Activated naive CD4-positive, alpha-beta T cell treated with anti-CD3 and anti-CD28 coated beads, Interleukin-2, amount 50 U/mL, for 72 hours (primary cell): ENCODE data around the gene GGN. TPM values are rescaled to one million over a fixed set of nuclear protein-coding genes. Genes with fewer than 3 reads are reported as not detected.
"Not testable (repeated sequence)": the region's sequence is repeated elsewhere in the genome, so short reads cannot be mapped to it uniquely, and the experiment has no call there.

Experiments
- ATAC-seq, 2 donors: fragments of 150-1000 bp; cut with Tn5 transposase; 2 replicates each; pipeline ENCODE4 v1.10.0; 2021; ENCODE audit warnings: mild to moderate bottlenecking in 2 of 2, moderate library complexity in 2 of 2
- DNase-seq, 2 donors: peaks; one replicate each; pipeline ENCODE4 v3.0.0; 2021 to 2022; ENCODE audit warnings: low spot score in 2 of 2
- H3K27ac Mint-ChIP-seq, 2 donors: one replicate each; pipeline ENCODE4 v1.8.0; 2022; ENCODE audit warnings: mild to moderate bottlenecking in 2 of 2, mixed read lengths in 2 of 2
- H3K36me3 Mint-ChIP-seq, 2 donors: one replicate each; pipeline ENCODE4 v1.8.0; 2022; ENCODE audit warnings: mixed read lengths in 2 of 2
- H3K9me3 Mint-ChIP-seq, 2 donors: one replicate each; pipeline ENCODE4 v1.8.0; 2022; ENCODE audit warnings: mixed read lengths in 2 of 2
- total RNA-seq, 2 donors: library from RNA; stranded (reverse); gene quantifications; one replicate each; pipeline ENCODE4 v1.2.3, GENCODE V29; 2022

The GGN gene
- total RNA-seq, 2 donors from 2014 or later = 1.2 TPM; not detected in 1

GRCh38 chr19:38417544-38418506, 30.0 kb upstream of the GGN start:
- peak; percentile 79 to 90 for ATAC-seq
- Mint-ChIP-seq H3K9me3 (no peaks in the 10 kb centered on the region), H3K36me3 (no peaks in the 10 kb centered on the region), H3K27ac (peak overlapping the region; percentile 39 to 67)
- peak in 1 of 2 donors; percentile 69 for DNase-seq

DNA sequence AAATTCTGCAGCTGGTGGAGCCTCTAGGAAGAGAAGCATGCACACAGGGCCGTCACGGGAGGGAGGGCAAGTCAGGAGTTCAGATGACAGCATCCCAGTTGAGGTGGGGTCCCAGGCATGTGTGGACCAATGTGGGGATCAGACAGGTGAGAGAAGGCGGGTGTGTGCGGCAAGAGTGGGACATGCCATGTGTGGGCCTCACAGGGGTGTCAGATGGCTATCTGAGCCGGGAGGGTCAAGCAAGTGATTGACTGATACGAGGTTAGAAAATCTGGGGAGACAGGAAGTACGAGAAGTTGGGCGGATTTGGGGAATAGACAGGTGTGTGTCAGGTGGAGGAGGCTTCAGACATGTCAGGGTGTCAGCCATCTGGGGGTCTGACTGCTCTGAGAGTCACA, 29.3 kb upstream of the GGN start:
- no peak for ATAC-seq
- DNase-seq = no peak
- H3K36me3 Mint-ChIP-seq = no peaks in the 10 kb centered on the region
- H3K9me3 Mint-ChIP-seq = no peaks in the 10 kb centered on the region
- peak overlapping the region; percentile 39 to 67 for H3K27ac Mint-ChIP-seq

DNA sequence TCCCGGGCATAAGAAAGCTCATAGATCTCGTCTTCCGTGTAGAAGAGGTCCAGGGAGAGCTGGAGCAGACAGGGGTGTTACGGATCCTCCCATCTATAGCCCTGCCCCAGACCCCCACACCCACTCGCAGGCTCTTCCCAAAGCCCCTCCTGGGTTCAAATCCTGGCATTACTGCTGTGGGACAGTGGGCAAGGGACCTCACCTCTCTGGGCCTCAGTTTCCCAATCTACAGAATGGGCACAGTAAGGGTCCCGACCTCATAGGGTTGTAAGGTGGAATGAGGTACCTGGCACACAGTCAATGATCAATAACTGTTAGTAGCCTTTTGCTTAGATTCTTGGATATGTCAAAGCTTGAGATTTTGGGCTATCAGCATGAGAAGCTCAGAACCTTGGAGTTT, 25.6 kb upstream of the GGN start:
- ATAC-seq (no peak), DNase-seq (no peak)
- H3K27ac Mint-ChIP-seq = no peak overlapping the region
- H3K36me3 Mint-ChIP-seq = no peaks in the 10 kb centered on the region
- H3K9me3 Mint-ChIP-seq = no peaks in the 10 kb centered on the region

DNA sequence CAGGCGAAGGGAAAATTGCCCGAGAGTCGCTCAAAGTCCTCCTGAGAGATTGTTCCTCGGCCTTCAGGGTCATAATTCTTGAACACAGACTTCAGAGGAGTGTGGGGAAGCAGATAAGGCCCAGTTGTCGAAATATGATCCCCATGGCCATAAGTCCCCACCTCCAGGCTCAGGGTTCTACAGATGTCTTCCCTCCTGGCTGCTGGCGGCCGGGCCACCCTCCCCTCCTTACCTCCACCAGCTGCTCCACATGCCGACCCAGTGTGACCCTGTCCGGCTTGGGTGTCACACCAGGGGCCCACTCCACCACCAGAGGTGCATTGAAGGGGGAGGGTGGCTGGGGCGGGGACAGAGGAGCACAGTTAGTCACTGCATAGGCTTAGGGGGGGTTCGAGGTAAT, 25.1 kb upstream of the GGN start:
- Mint-ChIP-seq H3K36me3 (no peaks in the 10 kb centered on the region), H3K27ac (no peak overlapping the region), H3K9me3 (no peaks in the 10 kb centered on the region)
- ATAC-seq (no peak), DNase-seq (no peak)

GRCh38 chr19:38412491-38412890, 24.7 kb upstream of the GGN start:
- Mint-ChIP-seq H3K36me3 (no peaks in the 10 kb centered on the region), H3K9me3 (no peaks in the 10 kb centered on the region), H3K27ac (no peak overlapping the region)
- ATAC-seq = no peak
- DNase-seq = no peak

DNA sequence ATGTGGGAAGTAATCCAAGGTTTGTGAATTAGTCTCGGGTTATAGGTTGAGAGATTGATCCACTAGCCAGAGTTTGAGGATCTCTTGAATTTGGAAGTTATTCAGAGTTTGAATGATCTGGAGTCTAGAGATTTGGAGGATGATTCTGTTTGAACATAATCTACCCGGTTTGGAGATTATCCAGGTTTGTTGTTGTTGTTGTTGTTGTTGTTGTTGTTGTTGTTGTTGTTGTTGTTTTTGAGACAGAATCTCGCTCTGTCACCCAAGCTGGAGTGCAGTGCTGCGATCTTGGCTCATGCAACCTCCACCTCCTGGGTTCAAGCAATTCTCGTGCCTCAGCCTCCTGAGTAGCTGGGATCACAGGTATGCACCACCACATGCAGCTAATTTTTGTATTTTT, 24.1 kb upstream of the GGN start:
- DNase-seq, ATAC-seq, H3K27ac Mint-ChIP-seq, H3K36me3 Mint-ChIP-seq, H3K9me3 Mint-ChIP-seq: not testable (repeated sequence)

- DNase-seq = no peak
- no peak overlapping the region for H3K27ac Mint-ChIP-seq
- ATAC-seq = no peak
- no peaks in the 10 kb centered on the region for H3K9me3 Mint-ChIP-seq
- no peaks in the 10 kb centered on the region for H3K36me3 Mint-ChIP-seq
Measured at GRCh38 chr19:38411041-38411712, 23.3 kb upstream of the GGN start.

DNA sequence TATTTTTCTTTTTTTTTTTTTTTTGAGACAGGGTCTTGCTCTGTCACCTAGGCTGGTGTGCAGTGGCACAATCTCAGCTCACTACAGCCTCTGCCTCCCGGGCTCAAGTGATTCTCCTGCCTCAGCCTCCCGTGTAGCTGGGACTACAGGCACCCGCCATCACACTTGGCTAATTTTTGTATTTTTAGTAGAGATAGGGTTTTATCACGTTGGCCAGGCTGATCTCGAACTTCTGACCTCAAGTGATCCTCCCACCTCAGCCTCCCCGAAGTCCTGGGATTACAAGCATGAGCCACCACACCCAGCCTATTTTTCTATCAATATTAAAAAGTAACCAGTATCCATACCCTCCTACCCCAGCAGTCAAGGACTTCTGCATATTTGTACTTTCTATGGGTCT, 22.6 kb upstream of the GGN start:
- ATAC-seq, H3K36me3 Mint-ChIP-seq, DNase-seq, H3K9me3 Mint-ChIP-seq: not testable (repeated sequence)
- peak overlapping the region in 1 of 2 donors; percentile 64 for H3K27ac Mint-ChIP-seq

GRCh38 chr19:38409631-38410133, 21.8 kb upstream of the GGN start:
- no peak for ATAC-seq
- H3K9me3 Mint-ChIP-seq = no peaks in the 10 kb centered on the region
- DNase-seq = no peak
- H3K36me3 Mint-ChIP-seq = peaks cover 0 to 6% of the 10 kb centered on the region in 2 donors
- peak overlapping the region in 1 of 2 donors; percentile 64 for H3K27ac Mint-ChIP-seq

- DNase-seq (no peak), ATAC-seq (no peak)
- Mint-ChIP-seq H3K36me3 (peaks cover 0 to 6% of the 10 kb centered on the region in 2 donors), H3K9me3 (no peaks in the 10 kb centered on the region), H3K27ac (peak overlapping the region in 1 of 2 donors; percentile 9)
Measured at GRCh38 chr19:38405276-38405675, 17.4 kb upstream of the GGN start.

DNA sequence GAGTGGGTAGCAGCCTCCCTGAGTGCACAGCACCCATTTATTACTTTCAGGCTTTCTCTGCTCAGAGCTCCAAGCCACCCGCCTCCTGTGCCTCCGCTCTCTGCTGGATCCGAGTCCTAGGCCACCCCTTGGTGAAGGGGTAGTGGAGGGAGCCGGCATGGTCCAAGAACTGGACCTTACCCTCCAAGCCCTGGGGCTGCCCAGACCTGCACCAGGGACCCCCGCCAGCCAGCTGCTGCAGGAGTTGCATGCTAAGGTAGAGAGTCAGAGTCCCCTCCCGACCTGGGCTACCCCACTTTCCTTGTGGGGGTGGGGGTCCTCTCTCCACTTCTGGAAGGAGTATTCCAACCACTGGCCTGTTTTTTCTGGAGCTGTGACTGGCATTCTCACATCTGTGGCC, 17.0 kb upstream of the GGN start:
- ATAC-seq = no peak
- DNase-seq = no peak
- Mint-ChIP-seq H3K9me3 (no peaks in the 10 kb centered on the region), H3K27ac (peak overlapping the region; percentile 60 to 90), H3K36me3 (peaks cover 0 to 6% of the 10 kb centered on the region in 2 donors)

- peak; percentile 99 for DNase-seq
- Mint-ChIP-seq H3K27ac (peak within 1 kb of the TSS; percentile 90 to 96), H3K9me3 (no peaks in the 10 kb centered on the region), H3K36me3 (peaks cover 0 to 6% of the 10 kb centered on the region in 2 donors)
- peak; percentile 97 to 98 for ATAC-seq
Measured at GRCh38 chr19:38402967-38403674, 15.3 kb upstream of the GGN start, which contains the start of gene FAM98C. TSS of gene FAM98C (plus strand) at chr19:38403093. CDS start at chr19:38403154, 61 bp downstream.

DNA sequence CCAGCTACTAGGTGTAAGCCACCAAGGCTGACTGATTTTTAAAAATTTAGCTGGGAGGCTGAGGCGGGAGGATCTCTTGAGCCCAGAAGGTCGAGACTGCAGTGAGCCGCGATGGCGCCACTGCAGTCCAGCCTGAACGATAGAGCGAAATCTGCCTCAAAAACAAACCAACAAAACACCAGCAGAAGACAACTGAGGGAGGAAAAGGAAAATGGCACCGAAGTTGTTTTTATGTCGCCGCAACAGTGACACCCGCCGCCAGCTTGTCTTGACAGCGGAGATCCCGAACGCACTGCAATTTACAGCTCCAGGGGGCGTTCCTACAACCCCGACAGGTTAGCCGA, 14.8 kb upstream of the GGN start:
- no peak for DNase-seq
- ATAC-seq = no peak
- Mint-ChIP-seq H3K36me3 (peaks cover 0 to 6% of the 10 kb centered on the region in 2 donors), H3K9me3 (no peaks in the 10 kb centered on the region), H3K27ac (peak overlapping the region; percentile 44 to 90)

- no peak for ATAC-seq
- Mint-ChIP-seq H3K9me3 (no peaks in the 10 kb centered on the region), H3K27ac (no peak overlapping the region), H3K36me3 (peaks cover 5 to 14% of the 10 kb centered on the region in 2 donors)
- no peak for DNase-seq
Measured at GRCh38 chr19:38401148-38401547, 13.3 kb upstream of the GGN start.

DNA sequence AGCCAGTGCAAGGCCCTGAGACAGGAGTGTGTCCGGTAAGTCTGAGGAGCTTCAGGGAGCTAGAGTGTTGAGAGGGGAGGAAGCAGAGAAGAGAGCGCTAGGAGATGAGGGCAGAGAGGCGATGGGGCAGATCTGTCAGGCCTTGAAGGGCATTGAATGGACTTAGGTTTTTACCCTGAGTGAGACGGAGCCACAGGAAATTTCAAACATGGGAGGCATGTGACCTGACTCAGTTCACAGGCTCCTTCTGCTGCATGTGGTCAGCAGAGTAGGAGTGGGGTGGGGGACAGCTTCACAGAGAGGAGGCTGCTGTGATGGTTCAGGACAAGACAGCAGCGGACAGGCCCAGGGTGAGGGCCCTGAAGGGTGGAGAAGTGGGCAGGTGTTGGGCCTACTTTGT, 12.5 kb upstream of the GGN start:
- H3K27ac Mint-ChIP-seq = no peak overlapping the region
- H3K36me3 Mint-ChIP-seq = peaks cover 5 to 12% of the 10 kb centered on the region in 2 donors
- DNase-seq (no peak), ATAC-seq (no peak)
- H3K9me3 Mint-ChIP-seq = no peaks in the 10 kb centered on the region

GRCh38 chr19:38399537-38399936, 11.7 kb upstream of the GGN start:
- H3K9me3 Mint-ChIP-seq = no peaks in the 10 kb centered on the region
- H3K36me3 Mint-ChIP-seq = peaks cover 5 to 13% of the 10 kb centered on the region in 2 donors
- DNase-seq = no peak
- no peak for ATAC-seq
- H3K27ac Mint-ChIP-seq = no peak overlapping the region

DNA sequence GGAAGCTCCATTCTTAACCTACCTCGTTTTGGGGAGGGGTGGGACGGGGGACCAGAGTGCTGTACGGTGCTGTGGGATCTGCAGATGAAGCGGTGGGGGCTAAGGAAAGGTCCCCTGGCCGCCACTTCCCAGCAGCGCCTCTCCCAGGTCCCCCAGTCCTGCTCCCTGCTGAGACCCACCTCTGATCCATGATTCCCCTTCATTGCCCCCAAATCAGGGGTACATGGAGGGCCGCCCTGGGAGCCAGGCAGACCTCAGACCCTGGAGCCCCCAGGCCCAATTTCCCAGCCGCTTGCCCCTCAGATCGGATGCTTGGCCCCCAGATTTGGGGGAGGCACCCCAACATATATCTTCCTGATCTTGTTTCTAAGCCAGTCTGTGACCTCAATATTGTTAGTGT, 11.2 kb upstream of the GGN start:
- Mint-ChIP-seq H3K36me3 (peaks cover 5 to 13% of the 10 kb centered on the region in 2 donors), H3K9me3 (no peaks in the 10 kb centered on the region), H3K27ac (no peak overlapping the region)
- no peak for DNase-seq
- ATAC-seq = no peak
